SH-SY5Y (cell line): ENCODE results near the gene SBK2.

Experiments
- GATA2 ChIP-seq: IDR thresholded peaks from 2 replicates; pipeline ENCODE4 v1.6.1; 2011; ENCODE audit warnings: mild to moderate bottlenecking, low read depth, low read length
- GATA3 ChIP-seq: IDR thresholded peaks from 2 replicates; pipeline ENCODE4 v1.6.1; 2011; ENCODE audit warnings: low read depth, mild to moderate bottlenecking, low read length, moderate library complexity

DNA sequence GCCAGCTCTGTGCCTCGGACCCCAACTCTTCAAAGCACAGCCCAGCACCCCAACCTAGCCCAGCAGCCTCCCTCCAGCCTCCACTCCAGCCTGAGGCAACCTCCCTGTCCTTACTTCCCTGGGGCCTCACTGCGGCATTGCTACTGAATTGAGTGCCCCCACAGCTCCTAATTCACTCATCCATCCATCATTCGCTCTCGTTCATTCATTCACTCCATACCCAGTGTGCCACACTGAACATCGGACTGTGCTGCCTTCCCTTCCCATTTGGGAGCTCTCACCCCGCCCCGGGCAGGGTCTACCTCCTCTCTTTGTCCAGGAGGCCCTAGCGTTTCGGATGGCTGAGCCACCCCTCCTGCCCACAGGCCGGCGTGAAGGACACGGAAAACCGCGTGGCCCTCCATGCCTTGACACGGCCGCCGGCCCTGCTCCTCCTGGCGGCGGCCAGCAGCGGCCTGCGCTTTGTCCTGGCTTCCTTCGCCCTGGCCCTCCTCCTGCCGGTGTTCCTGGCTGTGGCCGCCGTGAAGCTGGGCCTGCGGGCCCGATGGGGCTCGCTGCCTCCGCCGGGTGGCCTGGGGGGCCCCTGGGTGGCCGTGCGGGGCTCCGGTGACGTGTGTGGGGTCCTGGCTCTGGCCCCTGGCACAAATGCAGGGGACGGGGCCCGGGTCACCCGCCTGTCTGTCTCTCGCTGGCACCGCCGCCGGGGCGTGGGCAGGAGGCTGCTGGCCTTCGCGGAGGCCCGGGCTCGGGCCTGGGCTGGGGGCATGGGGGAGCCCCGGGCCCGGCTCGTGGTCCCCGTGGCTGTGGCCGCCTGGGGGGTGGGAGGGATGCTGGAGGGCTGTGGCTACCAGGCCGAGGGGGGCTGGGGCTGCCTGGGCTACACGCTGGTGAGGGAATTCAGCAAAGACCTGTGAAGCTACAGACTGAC is 50.6 kb downstream of the SBK2 start:
- TF ChIP-seq GATA2 (no peak), GATA3 (no peak)
